HG02571 (cell line): ENCODE results near the gene VAV3.
"Not testable (repeated sequence)": the region's sequence is repeated elsewhere in the genome, so short reads cannot be mapped to it uniquely, and the experiment has no call there.

ENCODE experiments used
- ATAC-seq: cut with Tn5 transposase; IDR thresholded peaks from one replicate; pipeline ENCODE4 v1.9.1; 2021; ENCODE audit warnings: mild to moderate bottlenecking, moderate library complexity; ENCODE audit not compliant: unreplicated experiment

Gene VAV3

DNA sequence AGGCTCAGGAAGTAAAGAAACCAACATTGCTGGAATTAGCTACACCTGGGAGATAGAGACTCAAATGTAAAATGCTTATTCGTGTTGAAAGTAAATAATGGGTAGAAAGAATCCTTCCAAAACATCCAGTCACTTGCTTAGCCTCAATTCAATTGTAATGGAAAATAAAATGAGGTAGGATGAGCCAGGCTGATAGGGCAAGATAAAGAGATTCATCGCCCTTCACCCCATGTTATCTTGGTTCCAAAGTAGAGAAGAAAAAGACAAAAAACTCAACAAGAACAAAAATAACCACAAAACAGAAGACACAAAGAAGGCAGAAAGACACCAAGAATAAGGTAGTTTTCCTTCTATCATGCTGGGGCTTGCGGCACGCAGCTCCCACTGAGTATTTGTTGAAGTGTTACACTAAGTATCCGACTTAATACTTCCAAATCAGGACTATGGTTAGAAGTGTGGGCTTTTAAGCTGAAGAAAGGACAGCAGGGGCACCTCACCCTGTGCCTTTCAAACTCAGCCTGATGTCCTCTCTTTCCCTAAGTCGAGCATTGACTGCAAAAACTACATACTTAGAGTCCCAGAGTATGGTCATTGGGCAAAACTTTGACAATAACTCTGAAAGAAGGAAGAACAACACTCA lies 202.1 kb downstream of the VAV3 start:
- ATAC-seq, result no peak

DNA sequence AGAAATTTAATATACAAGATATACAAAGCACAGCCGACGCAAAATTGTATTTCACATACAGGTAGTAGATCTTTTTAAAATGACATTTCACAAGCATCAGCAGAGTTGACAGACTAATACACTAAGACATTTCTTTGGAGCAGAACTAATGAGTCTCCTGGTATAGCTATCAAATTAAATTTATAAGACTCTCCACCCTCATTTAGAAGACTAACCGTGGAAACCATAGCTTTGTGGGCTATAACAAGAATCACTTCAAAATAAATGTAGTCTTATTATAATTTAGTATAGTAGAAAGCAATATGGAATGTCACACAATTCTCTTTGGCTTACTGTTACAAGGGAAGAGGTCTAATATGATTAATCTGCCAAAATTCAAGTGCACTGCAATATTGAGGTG lies 204.9 kb downstream of the VAV3 start:
- ATAC-seq, result no peak

- no peak for ATAC-seq
Observed at GRCh38 chr1:107750364-107750959, 214.5 kb downstream of the VAV3 start.

GRCh38 chr1:107748531-107748930 lies 216.4 kb downstream of the VAV3 start:
- ATAC-seq, result no peak

DNA sequence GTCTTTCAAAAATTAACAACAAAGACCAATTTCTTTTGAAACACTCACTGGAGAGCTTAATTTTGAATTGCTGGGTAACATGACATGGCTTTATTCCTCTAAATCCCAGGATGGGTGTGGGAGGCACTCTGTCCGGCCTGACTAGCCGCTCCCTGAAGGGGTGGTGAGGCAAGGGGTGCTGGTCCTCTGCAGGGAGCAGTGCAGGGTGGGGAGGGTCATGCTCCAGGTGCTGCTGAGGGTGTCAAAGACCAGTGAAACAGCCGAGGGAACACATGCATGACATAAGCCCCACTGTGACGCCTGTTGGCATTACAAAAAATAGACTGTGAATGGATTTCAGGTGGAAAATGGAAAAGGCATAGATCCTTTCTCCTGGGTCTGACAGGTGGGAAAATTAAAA lies 223.7 kb downstream of the VAV3 start:
- no peak for ATAC-seq

DNA sequence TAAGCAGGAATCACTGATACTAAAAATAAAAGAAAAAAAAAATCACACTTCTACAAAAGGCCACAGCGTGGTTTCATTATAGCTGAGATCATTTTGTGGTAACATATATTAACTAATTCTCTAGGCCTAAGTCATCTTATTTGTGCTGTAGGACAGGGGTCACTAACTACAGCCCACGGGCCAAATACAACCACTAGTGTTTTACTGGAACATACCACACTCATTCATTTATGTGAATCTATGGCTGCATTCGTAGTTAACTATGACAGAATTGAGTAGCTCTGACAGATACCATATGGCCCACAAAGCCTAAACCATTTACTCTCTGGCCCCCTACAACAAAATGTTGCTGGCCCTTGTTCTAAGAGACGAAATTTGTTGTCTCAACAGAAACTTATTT lies 224.4 kb downstream of the VAV3 start:
- ATAC-seq, result no peak

DNA sequence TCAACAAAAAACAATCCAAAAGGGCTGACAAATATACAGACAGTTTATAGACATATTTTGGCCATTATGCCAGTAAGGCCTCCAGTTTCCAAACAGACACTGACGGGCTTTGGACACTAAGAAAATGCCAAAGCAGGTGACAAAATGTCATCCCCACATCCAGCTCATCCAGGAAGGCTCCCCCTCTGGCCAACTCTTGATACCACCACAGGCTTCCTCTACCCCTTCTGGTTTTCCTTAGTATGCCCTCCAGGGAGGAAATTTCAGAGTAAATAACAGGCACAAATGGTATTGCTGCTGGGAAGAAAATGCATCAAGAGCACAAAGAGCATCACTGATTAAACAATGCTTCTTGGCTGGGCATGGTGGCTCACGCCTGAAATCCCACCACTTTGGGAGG lies 225.3 kb downstream of the VAV3 start:
- no peak for ATAC-seq

GRCh38 chr1:107739201-107739600 lies 225.8 kb downstream of the VAV3 start:
- ATAC-seq, result no peak

- ATAC-seq, result not testable (repeated sequence)
Observed at GRCh38 chr1:107733401-107733800, 231.6 kb downstream of the VAV3 start.

DNA sequence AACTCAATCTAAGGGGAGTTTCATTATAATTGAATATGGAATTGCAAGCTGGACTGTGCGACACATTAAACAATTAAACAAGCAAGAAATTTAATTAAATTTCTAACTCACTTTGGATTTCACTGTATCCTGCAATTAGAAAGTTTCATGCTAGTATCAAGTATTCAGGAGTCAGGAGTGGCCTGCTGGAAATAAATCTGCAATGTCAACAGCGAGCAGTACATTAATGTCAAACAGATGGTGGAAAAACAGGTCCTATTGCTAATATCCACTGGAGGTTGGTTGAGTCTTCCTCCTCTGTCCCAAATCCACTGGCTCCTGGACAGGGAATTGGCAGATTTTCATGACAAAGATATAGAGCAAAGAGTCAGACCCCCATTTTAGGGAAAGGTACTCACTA lies 237.1 kb downstream of the VAV3 start:
- ATAC-seq, result no peak

- ATAC-seq, result no peak
Observed at GRCh38 chr1:107726860-107727259, 238.1 kb downstream of the VAV3 start.

- ATAC-seq, result no peak
Observed at GRCh38 chr1:107724648-107725047, 240.3 kb downstream of the VAV3 start.

DNA sequence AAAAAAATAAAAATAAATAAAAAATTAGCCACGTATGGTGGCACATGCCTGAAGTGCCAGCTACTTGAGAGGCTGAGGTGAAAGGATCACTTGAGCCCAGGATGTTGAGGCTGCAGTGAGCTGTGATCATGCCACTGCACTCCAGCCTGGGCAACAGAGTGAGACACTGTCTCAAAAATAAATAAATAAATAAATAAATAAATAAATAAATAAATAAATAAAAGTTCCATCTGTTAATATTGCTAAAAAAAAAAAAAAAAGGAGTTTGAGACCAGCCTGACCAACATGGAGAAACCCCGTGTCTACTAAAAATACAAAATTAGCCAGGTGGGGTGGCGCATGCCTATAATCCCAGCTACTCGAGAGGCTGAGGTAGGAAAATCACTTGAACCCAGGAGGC lies 244.8 kb downstream of the VAV3 start:
- ATAC-seq, result not testable (repeated sequence)

GRCh38 chr1:107710005-107710404 lies 255.0 kb downstream of the VAV3 start:
- no peak for ATAC-seq

DNA sequence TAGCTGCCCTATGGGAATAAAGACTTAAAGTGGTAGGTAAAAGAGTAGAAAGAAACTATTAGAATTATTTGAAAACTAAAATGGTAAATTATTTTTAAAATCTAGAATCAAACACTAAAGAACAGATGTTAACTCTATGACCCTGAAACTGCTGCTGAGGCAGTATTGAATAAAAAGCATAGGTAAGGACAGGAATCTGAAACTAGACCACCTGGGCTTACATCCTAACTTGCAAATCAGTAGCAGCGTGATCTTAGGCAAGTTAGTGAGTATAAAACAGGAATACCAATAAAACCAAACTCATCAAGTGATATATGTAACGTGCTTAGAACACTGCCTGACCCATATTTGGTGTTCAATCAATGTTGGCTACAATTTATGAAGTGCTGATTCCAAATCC lies 257.9 kb downstream of the VAV3 start:
- no peak for ATAC-seq

DNA sequence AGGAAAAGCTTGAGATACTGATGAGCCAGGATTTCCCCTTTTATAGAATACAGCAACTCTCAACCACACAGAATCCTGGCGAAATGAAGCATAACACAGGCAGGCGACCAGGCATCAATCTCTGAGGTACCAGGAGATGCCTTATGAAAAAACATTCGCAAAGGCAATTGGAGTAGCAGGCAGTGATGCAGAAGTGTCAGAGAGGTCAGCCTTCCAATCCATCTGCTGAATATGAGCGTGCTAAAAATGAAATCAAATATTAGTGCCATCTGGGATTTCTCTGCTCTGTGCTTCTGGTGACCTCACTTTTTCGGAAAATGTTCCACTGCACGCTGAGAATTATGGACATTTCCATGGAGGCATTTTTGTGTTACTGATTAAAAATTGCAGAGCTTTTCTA lies 258.8 kb downstream of the VAV3 start:
- no peak for ATAC-seq

- no peak for ATAC-seq
Observed at GRCh38 chr1:107704911-107705310, 260.1 kb downstream of the VAV3 start.

DNA sequence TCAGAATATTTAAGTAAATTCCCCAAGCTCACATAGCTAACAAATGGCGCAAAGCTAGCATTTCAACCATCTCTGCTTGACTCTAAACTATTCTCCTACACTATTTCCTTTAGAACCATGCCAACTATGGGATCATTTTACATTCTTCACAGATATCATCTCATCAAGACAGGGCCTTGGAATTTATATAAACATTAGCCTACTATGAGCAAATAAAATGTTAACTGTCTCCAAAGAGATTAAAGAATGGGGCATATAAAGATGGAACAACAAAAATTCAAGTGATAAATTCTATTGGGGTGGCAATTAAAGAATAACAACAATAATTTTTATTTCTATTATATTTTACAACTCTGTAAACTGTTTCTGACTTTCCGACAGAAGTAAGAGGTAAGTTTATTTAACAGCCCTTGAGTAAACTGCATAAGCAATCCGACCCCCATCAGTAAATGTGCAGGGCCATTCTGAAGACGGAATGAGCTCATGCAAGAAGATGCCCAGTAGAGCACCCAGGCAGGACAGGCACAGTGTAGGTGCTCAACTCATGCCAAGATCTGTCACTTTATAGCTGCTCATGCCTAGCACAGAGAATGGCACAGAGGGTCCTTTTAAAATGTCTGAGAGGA lies 261.9 kb downstream of the VAV3 start:
- no peak for ATAC-seq

DNA sequence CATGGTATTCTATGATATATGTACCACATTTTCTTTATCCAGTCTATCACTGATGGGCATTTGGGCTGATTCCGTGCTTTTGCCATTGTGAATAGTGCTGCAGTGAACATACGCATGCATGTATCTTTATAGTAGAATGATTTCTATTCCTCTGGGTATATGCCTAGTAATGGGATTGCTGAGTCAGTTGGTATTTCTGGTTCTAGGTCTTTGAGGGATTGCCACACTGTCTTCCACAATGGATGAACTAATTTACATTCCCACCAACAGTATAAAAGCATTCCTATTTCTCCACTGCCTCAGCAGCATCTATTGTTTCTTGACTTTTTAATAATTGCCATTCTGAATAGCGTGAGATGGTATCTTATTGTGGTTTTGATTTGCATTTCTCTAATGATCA lies 264.3 kb downstream of the VAV3 start:
- ATAC-seq, result not testable (repeated sequence)

- no peak for ATAC-seq
Observed at GRCh38 chr1:107698161-107698560, 266.8 kb downstream of the VAV3 start.

DNA sequence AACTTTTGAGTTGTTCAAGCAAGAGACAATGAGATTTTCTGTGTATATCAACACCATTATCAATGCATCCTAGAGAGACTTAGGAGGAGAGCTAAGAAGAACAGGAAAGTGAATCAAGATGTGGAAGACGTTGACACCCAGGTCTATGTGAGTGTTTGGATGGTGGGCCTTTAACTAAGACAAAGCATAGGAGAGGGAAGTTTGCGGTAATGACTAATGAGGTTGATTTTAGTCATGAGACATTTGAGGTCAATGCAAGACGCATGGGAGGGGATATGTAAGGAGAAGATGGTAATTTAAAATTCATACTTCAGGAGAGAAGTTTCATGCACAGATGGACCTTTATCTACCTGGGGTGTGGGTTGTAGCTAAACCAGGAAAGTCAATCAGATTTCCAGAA lies 269.6 kb downstream of the VAV3 start:
- no peak for ATAC-seq

- no peak for ATAC-seq
Observed at GRCh38 chr1:107692580-107693345, 272.2 kb downstream of the VAV3 start.
